Astrocyte of the spinal cord (primary cell): ENCODE measurements around the gene UNC5CL.

Experiments used
- DNase-seq: peaks from one replicate; pipeline ENCODE4 v3.0.0; 2011; ENCODE audit warnings: low read depth, low spot score
- H3K4me3 ChIP-seq: 2 replicates; pipeline ENCODE4 v1.5.1; 2011; ENCODE audit warnings: low read depth, mild to moderate bottlenecking, low read length, moderate library complexity
- CTCF ChIP-seq: IDR thresholded peaks from 2 replicates; pipeline ENCODE4 v1.5.1; 2012; ENCODE audit warnings: low read depth, mild to moderate bottlenecking, low read length, inconsistent platforms
- in situ Hi-C: cut with HindIII; loops from 2 replicates; pipeline ENCODE4 v1.10.0; 2017; ENCODE audit warnings: low sequenced_read_pairs

The UNC5CL gene

DNA sequence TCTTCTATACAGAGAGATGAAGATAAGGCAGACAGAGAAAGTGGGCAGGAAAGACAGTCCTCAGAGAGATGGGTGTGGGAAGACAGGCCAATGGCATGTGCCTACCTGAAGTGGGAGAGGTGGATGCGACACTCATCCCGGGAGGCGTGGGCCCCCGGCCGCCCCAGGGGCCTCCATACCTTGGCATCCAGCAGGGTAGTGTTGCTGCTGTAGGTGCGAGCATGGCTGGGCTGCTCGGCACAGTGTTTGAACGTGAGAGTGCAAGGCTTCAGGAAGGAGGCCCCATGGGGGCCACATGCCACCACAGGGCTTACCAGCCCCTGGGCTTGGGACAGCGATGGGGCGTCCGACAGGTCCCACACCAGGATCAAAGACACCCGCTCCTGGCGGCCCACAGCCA lies 5.2 kb downstream of the UNC5CL start:
- H3K4me3 ChIP-seq = no peak overlapping the region
- no peak for DNase-seq
- in situ Hi-C loops = no loop called here
- no peak for TF ChIP-seq CTCF

- H3K4me3 ChIP-seq = no peak overlapping the region
- DNase-seq = no peak
- in situ Hi-C loops = no loop called here
- no peak for TF ChIP-seq CTCF
These were observed 6.2 kb downstream of the UNC5CL start for GRCh38 chr6:41032830-41033229.

GRCh38 chr6:41028561-41029412 lies 10.2 kb downstream of the UNC5CL start:
- in situ Hi-C loops = no loop called here
- no peak for TF ChIP-seq CTCF

GRCh38 chr6:41027799-41028560 lies 11.0 kb downstream of the UNC5CL start:
- H3K4me3 ChIP-seq = peak overlapping the region; percentile 40
- TF ChIP-seq CTCF = peak; percentile 90
- peak; percentile 69 for DNase-seq
- in situ Hi-C loops = no loop called here

More at GRCh38 chr6:41028561-41029412, 10.2 kb downstream of the UNC5CL start:
- H3K4me3 ChIP-seq = peak overlapping the region; percentile 40
- peak; percentile 7 for DNase-seq

DNA sequence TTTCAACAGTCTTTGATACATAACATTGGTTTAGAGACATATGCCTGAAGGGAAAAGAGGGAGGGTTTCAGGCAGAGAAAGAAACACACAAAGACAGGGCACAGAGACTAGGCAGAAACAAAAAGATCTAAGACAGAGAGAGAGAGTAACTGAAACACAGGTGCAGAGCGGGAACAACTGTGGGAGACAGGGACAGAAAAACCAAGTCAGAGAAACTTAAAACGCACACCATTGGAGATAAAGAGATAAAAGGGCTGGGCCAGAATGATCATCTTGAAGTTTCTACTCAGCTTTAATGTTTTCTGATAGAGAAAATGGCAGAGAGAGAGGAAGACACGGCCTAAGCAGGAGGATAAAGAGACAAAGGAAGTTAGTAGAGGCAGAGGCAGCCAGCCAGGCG lies 11.8 kb downstream of the UNC5CL start:
- H3K4me3 ChIP-seq = peak overlapping the region; percentile 40
- in situ Hi-C loops = no loop called here
- TF ChIP-seq CTCF = no peak
- DNase-seq = no peak

DNA sequence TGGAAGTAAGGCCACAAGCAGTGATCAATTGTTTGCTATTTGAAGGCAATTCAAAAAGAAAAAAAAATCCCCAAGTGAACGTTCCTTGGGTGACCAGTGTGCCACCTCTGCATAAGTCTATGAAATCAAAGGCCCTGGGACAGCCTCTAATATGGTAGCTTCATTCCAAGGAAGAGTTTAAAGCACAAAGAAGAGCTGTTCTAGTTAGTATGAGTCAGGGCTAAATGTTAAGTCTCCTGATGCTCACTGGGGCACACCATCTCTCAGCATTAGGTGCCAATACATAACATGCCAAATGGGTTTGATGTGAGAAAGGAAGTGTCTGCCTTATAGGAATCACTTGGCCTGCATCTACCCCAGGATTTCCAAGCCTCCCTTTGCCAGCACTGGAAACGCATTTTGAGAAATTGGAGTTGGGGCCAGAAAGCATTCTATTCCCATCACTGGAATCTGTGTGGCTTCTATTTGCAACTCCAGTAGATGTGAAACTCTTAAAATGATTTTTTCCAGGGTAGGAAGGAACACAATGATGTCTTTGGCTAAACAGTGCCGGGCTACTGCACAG lies 13.0 kb downstream of the UNC5CL start:
- in situ Hi-C loops = no loop called here
- TF ChIP-seq CTCF = no peak
- DNase-seq = no peak
- H3K4me3 ChIP-seq = no peak overlapping the region
